ENCODE results near the gene CISTR. TPM values are rescaled to one million over a fixed set of nuclear protein-coding genes. Genes with fewer than 3 reads are reported as not detected.

The CISTR gene
- total RNA-seq, 4 donors from 2014 or later = not detected

- no peaks in the 10 kb centered on the region for H3K9me3 ChIP-seq
- H3K27ac ChIP-seq (replicated peaks in 1 of 4) = no peak overlapping the region
- peaks cover 0 to 8% (median 4%) of the 10 kb centered on the region in 4 donors for H3K36me3 ChIP-seq
- no peak for TF ChIP-seq POLR2A (IDR thresholded peaks at IDR 0.05; ENCODE audit: low read depth)
- TF ChIP-seq CTCF (IDR thresholded peaks at IDR 0.05) = no peak
- TF ChIP-seq POLR2AphosphoS5 (IDR thresholded peaks at IDR 0.05) = no peak
- no peak for TF ChIP-seq EP300 (IDR thresholded peaks at IDR 0.05)
- DNase-seq (ENCODE audit: extremely low spot score) = no peak
- H3K27me3 ChIP-seq = no peaks in the 10 kb centered on the region
- peaks cover 14 to 28% (median 23%) of the 10 kb centered on the region in 4 donors for H3K4me1 ChIP-seq
- intact Hi-C loops (cut with DNase I) = no loop called here
- no peak overlapping the region for H3K4me3 ChIP-seq
These were observed 22.1 kb downstream of the CISTR start for GRCh38 chr12:53729644-53730043.

- intact Hi-C loops (cut with DNase I) = no loop called here
- H3K4me1 ChIP-seq = peaks cover 14 to 29% (median 23%) of the 10 kb centered on the region in 4 donors
- DNase-seq (ENCODE audit: extremely low spot score) = no peak
- 58% methylated on average over 7 of the region's 7 CpGs for WGBS
- no peaks in the 10 kb centered on the region for H3K9me3 ChIP-seq
- H3K27ac ChIP-seq (replicated peaks in 1 of 4) = peak overlapping the region; percentile 75 to 84 (median 80)
- H3K4me3 ChIP-seq = peak overlapping the region; percentile 80 to 82 (median 81)
- no peak for TF ChIP-seq POLR2AphosphoS5 (IDR thresholded peaks at IDR 0.05)
- no peak for TF ChIP-seq POLR2A (IDR thresholded peaks at IDR 0.05; ENCODE audit: low read depth)
- TF ChIP-seq CTCF (IDR thresholded peaks at IDR 0.05) = no peak
- no peak for TF ChIP-seq EP300 (IDR thresholded peaks at IDR 0.05)
- no peaks in the 10 kb centered on the region for H3K27me3 ChIP-seq
- peaks cover 11 to 23% (median 18%) of the 10 kb centered on the region in 4 donors for H3K36me3 ChIP-seq
These were observed 23.6 kb downstream of the CISTR start for GRCh38 chr12:53728206-53728605.

GRCh38 chr12:53727310-53728041 is 24.3 kb downstream of the CISTR start, which contains the start of gene CALCOCO1:
TSS of gene CALCOCO1 (minus strand) at chr12:53727452. CDS start at chr12:53725242, 2,210 bp downstream.
- Histone ChIP-seq H3K36me3 (peaks cover 17 to 30% (median 25%) of the 10 kb centered on the region in 4 donors), H3K27me3 (no peaks in the 10 kb centered on the region), H3K27ac (replicated peaks in 1 of 4) (peak within 1 kb of the TSS; percentile 75 to 84 (median 80)), H3K4me3 (peak within 1 kb of the TSS; percentile 80 to 82 (median 81)), H3K4me1 (peaks cover 14 to 29% (median 23%) of the 10 kb centered on the region in 4 donors), H3K9me3 (no peaks in the 10 kb centered on the region)
- DNase-seq (ENCODE audit: extremely low spot score) = peak; percentile 99
- no peak for TF ChIP-seq POLR2A (IDR thresholded peaks at IDR 0.05; ENCODE audit: low read depth)
- no peak for TF ChIP-seq EP300 (IDR thresholded peaks at IDR 0.05)
- TF ChIP-seq POLR2AphosphoS5 (IDR thresholded peaks at IDR 0.05) = peak; percentile 82 to 90
- TF ChIP-seq CTCF (IDR thresholded peaks at IDR 0.05) = peak in 1 of 3 experiments; percentile 18
- 1% methylated on average over 33 of the region's 38 CpGs for WGBS
- intact Hi-C loops (cut with DNase I) = no loop called here

GRCh38 chr12:53726946-53727309 is 24.9 kb downstream of the CISTR start:
- Histone ChIP-seq H3K27me3 (no peaks in the 10 kb centered on the region), H3K9me3 (no peaks in the 10 kb centered on the region), H3K36me3 (peaks cover 22 to 35% (median 30%) of the 10 kb centered on the region in 4 donors), H3K4me3 (peak overlapping the region; percentile 80 to 82 (median 81)), H3K4me1 (peaks cover 14 to 29% (median 23%) of the 10 kb centered on the region in 4 donors), H3K27ac (replicated peaks in 1 of 4) (peak overlapping the region; percentile 72 to 84 (median 80))
- TF ChIP-seq POLR2AphosphoS5 (IDR thresholded peaks at IDR 0.05) (no peak), EP300 (IDR thresholded peaks at IDR 0.05) (no peak)
- WGBS = 3% methylated on average over 11 of the region's 15 CpGs
- DNase-seq (ENCODE audit: extremely low spot score) = no peak
- intact Hi-C loops (cut with DNase I) = no loop called here

GRCh38 chr12:53726341-53726740 is 25.4 kb downstream of the CISTR start:
- DNase-seq (ENCODE audit: extremely low spot score) = no peak
- peaks cover 28 to 41% (median 36%) of the 10 kb centered on the region in 4 donors for H3K36me3 ChIP-seq
- 13% methylated on average over 2 of the region's 2 CpGs for WGBS
- H3K4me1 ChIP-seq = peaks cover 14 to 29% (median 23%) of the 10 kb centered on the region in 4 donors
- intact Hi-C loops (cut with DNase I) = no loop called here
- TF ChIP-seq POLR2A (IDR thresholded peaks at IDR 0.05; ENCODE audit: low read depth) (no peak), CTCF (IDR thresholded peaks at IDR 0.05) (no peak), EP300 (IDR thresholded peaks at IDR 0.05) (no peak), POLR2AphosphoS5 (IDR thresholded peaks at IDR 0.05) (no peak)
- no peaks in the 10 kb centered on the region for H3K27me3 ChIP-seq
- H3K27ac ChIP-seq (replicated peaks in 1 of 4) = peak overlapping the region in 3 of 4 donors; percentile 15 to 81 (median 78)
- no peaks in the 10 kb centered on the region for H3K9me3 ChIP-seq
- peak overlapping the region; percentile 80 to 82 (median 81) for H3K4me3 ChIP-seq
